Astrocyte of the spinal cord (primary cell): ENCODE results near the gene RAD52.

ENCODE experiments used
- DNase-seq: peaks from one replicate; pipeline ENCODE4 v3.0.0; 2011; ENCODE audit warnings: low read depth, low spot score
- H3K4me3 ChIP-seq: 2 replicates; pipeline ENCODE4 v1.5.1; 2011; ENCODE audit warnings: low read depth, mild to moderate bottlenecking, low read length, moderate library complexity
- CTCF ChIP-seq: IDR thresholded peaks from 2 replicates; pipeline ENCODE4 v1.5.1; 2012; ENCODE audit warnings: low read depth, mild to moderate bottlenecking, low read length, inconsistent platforms
- in situ Hi-C: cut with HindIII; loops from 2 replicates; pipeline ENCODE4 v1.10.0; 2017; ENCODE audit warnings: low sequenced_read_pairs

RAD52 gene

GRCh38 chr12:884746-885414 is 64.6 kb downstream of the RAD52 start:
- no peak for TF ChIP-seq CTCF
- H3K4me3 ChIP-seq, result no peak overlapping the region
- DNase-seq, result no peak
- in situ Hi-C loops, result no loop called here

GRCh38 chr12:880656-881055 is 68.8 kb downstream of the RAD52 start:
- no peak for TF ChIP-seq CTCF
- DNase-seq, result no peak
- in situ Hi-C loops, result no loop called here
- H3K4me3 ChIP-seq, result no peak overlapping the region

GRCh38 chr12:879641-880040 is 69.9 kb downstream of the RAD52 start:
- H3K4me3 ChIP-seq, result no peak overlapping the region
- in situ Hi-C loops, result no loop called here
- DNase-seq, result peak; percentile 65
- TF ChIP-seq CTCF, result no peak

- in situ Hi-C loops, result no loop called here
- no peak for DNase-seq
- no peak for TF ChIP-seq CTCF
These were observed 75.5 kb downstream of the RAD52 start for GRCh38 chr12:873954-874353.

GRCh38 chr12:870378-870777 is 79.1 kb downstream of the RAD52 start:
- no peak overlapping the region for H3K4me3 ChIP-seq
- in situ Hi-C loops, result no loop called here
- TF ChIP-seq CTCF, result no peak
- no peak for DNase-seq

More at GRCh38 chr12:873954-874353, 75.5 kb downstream of the RAD52 start:
- H3K4me3 ChIP-seq, result no peak overlapping the region

GRCh38 chr12:868722-869121 is 80.8 kb downstream of the RAD52 start:
- peak; percentile 30 for TF ChIP-seq CTCF
- in situ Hi-C loops, result no loop called here
- DNase-seq, result no peak
- H3K4me3 ChIP-seq, result no peak overlapping the region
